Activated naive CD4-positive, alpha-beta T cell treated with anti-CD3 and anti-CD28 coated beads, Interleukin-2, amount 50 U/mL, for 24 hours (primary cell): ENCODE data around the gene ADARB1.

ENCODE experiments used
- H3K27ac Mint-ChIP-seq: one replicate; pipeline ENCODE4 v1.8.0; 2021; ENCODE audit warnings: mild to moderate bottlenecking, mixed read lengths
- H3K27me3 Mint-ChIP-seq: one replicate; pipeline ENCODE4 v1.8.0; 2021; ENCODE audit warnings: mixed read lengths
- H3K36me3 Mint-ChIP-seq: one replicate; pipeline ENCODE4 v1.8.0; 2021; ENCODE audit warnings: mixed read lengths
- H3K4me1 Mint-ChIP-seq: one replicate; pipeline ENCODE4 v1.8.0; 2021; ENCODE audit warnings: mixed read lengths
- H3K4me3 Mint-ChIP-seq: one replicate; pipeline ENCODE4 v1.8.0; 2021; ENCODE audit warnings: mild to moderate bottlenecking, mixed read lengths
- H3K9me3 Mint-ChIP-seq: one replicate; pipeline ENCODE4 v1.8.0; 2021; ENCODE audit warnings: mixed read lengths

The ADARB1 gene

DNA sequence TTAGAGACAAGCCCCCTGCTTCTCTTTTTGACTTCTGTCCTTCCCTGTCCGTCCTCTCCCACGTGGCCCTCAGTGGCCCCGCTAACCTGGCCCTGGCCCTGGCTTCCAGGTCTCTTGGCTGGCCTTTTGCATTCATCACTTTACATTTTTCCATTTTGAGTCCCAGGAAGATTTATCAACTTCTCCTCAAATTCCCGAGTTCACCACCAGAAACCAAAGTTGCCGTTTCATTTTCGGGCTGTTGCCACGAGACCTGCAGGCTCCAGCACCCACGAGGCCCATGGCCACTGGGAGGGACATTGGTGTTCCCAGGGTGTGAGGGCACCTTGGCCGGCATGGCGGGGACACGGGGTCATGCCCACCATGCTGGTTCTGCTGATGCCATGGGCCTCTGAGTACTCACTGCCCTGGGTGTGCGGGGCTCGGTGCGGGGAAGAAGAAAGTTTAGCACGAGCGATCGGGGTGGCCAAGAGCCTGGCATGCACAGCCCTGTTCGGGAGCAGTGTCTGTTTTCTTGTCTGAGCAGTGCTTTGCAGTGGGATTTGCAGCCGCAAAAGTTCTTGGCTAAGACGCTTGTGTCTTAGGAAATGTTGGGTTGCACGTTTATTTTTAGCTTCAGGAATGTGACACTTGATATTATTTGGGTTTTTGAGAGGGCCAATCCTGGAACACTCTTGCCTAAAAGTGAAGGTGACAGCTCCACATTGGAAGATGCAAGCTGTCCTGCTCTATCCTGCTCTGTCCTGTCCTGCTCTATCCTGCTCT lies 40.4 kb upstream of the ADARB1 start:
- Mint-ChIP-seq H3K36me3 (no peaks in the 10 kb centered on the region), H3K4me3 (no peak overlapping the region), H3K4me1 (no peaks in the 10 kb centered on the region), H3K9me3 (no peaks in the 10 kb centered on the region), H3K27me3 (no peaks in the 10 kb centered on the region), H3K27ac (no peak overlapping the region)

DNA sequence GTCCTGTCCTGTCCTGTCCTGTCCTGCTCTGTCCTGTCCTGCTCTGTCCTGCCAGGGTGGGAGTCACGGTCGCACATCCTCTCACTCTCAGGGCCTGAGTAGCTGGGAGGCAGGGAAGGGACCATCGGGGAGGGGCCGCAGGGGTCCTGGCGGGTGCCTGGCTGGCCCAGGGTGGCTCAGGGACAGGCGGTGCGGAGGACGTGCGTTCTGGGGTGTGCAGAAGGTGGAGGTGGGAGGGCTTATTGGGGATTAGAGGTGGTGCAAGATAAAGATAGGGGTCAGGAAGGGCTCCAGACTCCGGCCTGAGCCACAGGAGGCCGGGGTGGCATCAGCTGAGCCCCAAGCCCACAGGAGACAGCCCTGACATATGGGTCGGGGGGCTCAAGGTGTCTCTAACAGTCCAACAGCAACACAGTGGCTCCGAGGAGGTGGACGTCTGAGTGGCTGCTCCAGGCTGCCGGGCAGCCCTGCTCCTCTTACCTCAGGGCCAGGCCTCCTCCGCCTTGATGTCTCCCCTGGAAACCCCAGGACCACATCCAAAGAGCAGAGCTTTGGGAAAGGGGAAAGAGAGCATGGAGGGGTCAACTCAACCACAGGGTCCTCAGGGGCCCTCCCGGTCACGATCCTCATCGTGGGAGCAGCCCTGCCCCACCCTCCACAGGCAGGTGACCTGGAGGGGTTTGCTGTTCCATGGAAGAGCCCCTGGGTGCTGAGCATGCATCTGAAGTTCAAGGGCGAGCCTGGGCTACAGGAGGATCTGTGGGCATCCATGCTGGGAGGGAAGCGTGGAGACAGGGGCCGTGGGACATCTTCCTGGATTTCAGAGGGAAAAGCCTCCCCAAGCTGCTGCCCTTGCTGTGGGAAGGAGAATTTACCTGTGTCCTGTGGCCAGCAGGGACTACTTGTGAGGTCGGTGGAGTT lies 39.6 kb upstream of the ADARB1 start:
- no peaks in the 10 kb centered on the region for H3K4me1 Mint-ChIP-seq
- H3K27ac Mint-ChIP-seq = no peak overlapping the region
- H3K9me3 Mint-ChIP-seq = no peaks in the 10 kb centered on the region
- H3K4me3 Mint-ChIP-seq = no peak overlapping the region
- H3K36me3 Mint-ChIP-seq = no peaks in the 10 kb centered on the region
- H3K27me3 Mint-ChIP-seq = no peaks in the 10 kb centered on the region

GRCh38 chr21:45035477-45035848 lies 38.9 kb upstream of the ADARB1 start:
- H3K27me3 Mint-ChIP-seq = no peaks in the 10 kb centered on the region
- no peaks in the 10 kb centered on the region for H3K9me3 Mint-ChIP-seq
- no peak overlapping the region for H3K4me3 Mint-ChIP-seq
- H3K4me1 Mint-ChIP-seq = no peaks in the 10 kb centered on the region
- no peak overlapping the region for H3K27ac Mint-ChIP-seq
- no peaks in the 10 kb centered on the region for H3K36me3 Mint-ChIP-seq

DNA sequence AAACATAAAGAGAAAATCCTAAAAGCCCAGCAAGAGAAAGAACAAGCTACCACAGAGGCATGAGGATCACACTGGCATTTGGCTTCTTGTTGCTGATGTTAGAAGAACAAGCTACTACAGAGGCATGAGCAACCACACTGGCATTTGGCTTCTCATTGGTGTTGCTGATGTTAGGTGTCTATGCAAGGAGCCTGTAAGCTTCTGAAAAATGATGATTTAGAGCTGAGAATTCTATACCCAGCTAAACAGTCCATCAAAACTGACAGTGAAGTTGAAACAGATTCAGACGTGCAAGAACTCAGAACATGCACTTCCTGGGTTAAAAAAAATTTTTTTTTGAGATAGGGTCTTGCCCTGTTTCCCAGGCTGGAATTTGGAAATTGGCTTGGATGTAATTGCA lies 37.8 kb upstream of the ADARB1 start:
- Mint-ChIP-seq H3K36me3 (no peaks in the 10 kb centered on the region), H3K4me1 (no peaks in the 10 kb centered on the region), H3K27me3 (no peaks in the 10 kb centered on the region), H3K9me3 (no peaks in the 10 kb centered on the region), H3K27ac (no peak overlapping the region), H3K4me3 (no peak overlapping the region)

- Mint-ChIP-seq H3K9me3 (no peaks in the 10 kb centered on the region), H3K4me1 (no peaks in the 10 kb centered on the region), H3K36me3 (no peaks in the 10 kb centered on the region), H3K27ac (no peak overlapping the region), H3K4me3 (no peak overlapping the region), H3K27me3 (no peaks in the 10 kb centered on the region)
Observed at GRCh38 chr21:45037986-45038385, 36.4 kb upstream of the ADARB1 start.

GRCh38 chr21:45039317-45040156 lies 34.8 kb upstream of the ADARB1 start:
- no peaks in the 10 kb centered on the region for H3K27me3 Mint-ChIP-seq
- no peaks in the 10 kb centered on the region for H3K36me3 Mint-ChIP-seq
- no peaks in the 10 kb centered on the region for H3K4me1 Mint-ChIP-seq
- no peaks in the 10 kb centered on the region for H3K9me3 Mint-ChIP-seq
- H3K4me3 Mint-ChIP-seq = no peak overlapping the region
- no peak overlapping the region for H3K27ac Mint-ChIP-seq

- Mint-ChIP-seq H3K4me3 (no peak overlapping the region), H3K27me3 (no peaks in the 10 kb centered on the region), H3K9me3 (no peaks in the 10 kb centered on the region), H3K4me1 (no peaks in the 10 kb centered on the region), H3K27ac (no peak overlapping the region), H3K36me3 (no peaks in the 10 kb centered on the region)
Observed at GRCh38 chr21:45040157-45040711, 34.1 kb upstream of the ADARB1 start.

GRCh38 chr21:45040739-45041138 lies 33.6 kb upstream of the ADARB1 start:
- H3K9me3 Mint-ChIP-seq = no peaks in the 10 kb centered on the region
- no peaks in the 10 kb centered on the region for H3K4me1 Mint-ChIP-seq
- H3K27ac Mint-ChIP-seq = no peak overlapping the region
- H3K4me3 Mint-ChIP-seq = no peak overlapping the region
- no peaks in the 10 kb centered on the region for H3K27me3 Mint-ChIP-seq
- H3K36me3 Mint-ChIP-seq = no peaks in the 10 kb centered on the region

DNA sequence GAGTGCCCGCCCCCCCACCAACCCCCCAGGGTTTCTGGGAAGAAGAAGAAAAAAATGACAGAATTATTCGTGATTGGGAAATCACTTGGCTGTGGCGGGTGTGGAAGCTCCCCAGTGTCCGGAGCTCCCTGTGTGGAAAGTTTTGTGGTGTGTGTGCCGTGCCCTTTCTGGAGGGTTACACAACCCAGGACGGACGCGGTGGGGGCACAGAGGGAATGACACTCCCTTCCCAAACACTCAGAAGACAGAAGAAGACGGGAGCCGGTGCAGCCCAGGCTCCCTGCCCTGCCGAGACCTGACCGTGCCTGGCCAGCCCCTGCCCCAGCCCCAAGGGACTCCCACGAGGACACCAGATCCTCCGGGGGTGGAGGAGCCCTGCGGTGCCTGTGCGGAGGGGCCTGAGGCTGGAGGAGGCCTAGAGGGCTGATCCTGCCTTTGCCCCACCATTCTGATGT lies 33.0 kb upstream of the ADARB1 start:
- H3K36me3 Mint-ChIP-seq = no peaks in the 10 kb centered on the region
- no peak overlapping the region for H3K4me3 Mint-ChIP-seq
- no peak overlapping the region for H3K27ac Mint-ChIP-seq
- H3K27me3 Mint-ChIP-seq = no peaks in the 10 kb centered on the region
- H3K9me3 Mint-ChIP-seq = no peaks in the 10 kb centered on the region
- no peaks in the 10 kb centered on the region for H3K4me1 Mint-ChIP-seq

- H3K4me1 Mint-ChIP-seq = no peaks in the 10 kb centered on the region
- no peak overlapping the region for H3K4me3 Mint-ChIP-seq
- H3K27ac Mint-ChIP-seq = no peak overlapping the region
- H3K36me3 Mint-ChIP-seq = no peaks in the 10 kb centered on the region
- H3K9me3 Mint-ChIP-seq = peaks cover 3% of the 10 kb centered on the region
- no peaks in the 10 kb centered on the region for H3K27me3 Mint-ChIP-seq
Observed at GRCh38 chr21:45041984-45042663, 32.3 kb upstream of the ADARB1 start.

DNA sequence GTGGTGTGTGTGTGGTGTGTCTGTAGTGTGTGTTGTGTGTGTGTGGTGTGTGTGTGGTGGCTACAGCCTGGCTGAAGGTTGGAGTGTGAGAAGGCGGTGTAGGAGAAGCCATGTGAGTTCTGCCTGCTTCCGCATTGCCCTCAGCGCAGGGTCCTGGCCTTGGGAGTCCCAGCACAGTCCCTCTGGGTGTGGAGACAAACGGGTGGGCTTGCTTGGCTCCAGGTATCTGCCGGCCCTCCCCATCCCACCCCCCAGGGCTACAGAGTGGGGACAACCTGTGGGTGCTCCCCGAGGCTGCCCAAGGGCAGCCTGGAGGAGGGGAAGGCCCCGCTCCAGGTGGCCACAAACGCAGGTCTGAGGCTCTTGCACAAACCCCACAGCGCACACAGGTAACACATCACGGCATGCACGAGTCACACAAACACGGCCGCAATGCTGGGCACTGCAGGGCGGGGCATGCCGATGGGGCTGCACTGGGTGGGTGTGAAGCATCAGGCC lies 31.7 kb upstream of the ADARB1 start:
- no peaks in the 10 kb centered on the region for H3K4me1 Mint-ChIP-seq
- peaks cover 7% of the 10 kb centered on the region for H3K9me3 Mint-ChIP-seq
- H3K36me3 Mint-ChIP-seq = no peaks in the 10 kb centered on the region
- H3K4me3 Mint-ChIP-seq = no peak overlapping the region
- H3K27me3 Mint-ChIP-seq = no peaks in the 10 kb centered on the region
- H3K27ac Mint-ChIP-seq = no peak overlapping the region

DNA sequence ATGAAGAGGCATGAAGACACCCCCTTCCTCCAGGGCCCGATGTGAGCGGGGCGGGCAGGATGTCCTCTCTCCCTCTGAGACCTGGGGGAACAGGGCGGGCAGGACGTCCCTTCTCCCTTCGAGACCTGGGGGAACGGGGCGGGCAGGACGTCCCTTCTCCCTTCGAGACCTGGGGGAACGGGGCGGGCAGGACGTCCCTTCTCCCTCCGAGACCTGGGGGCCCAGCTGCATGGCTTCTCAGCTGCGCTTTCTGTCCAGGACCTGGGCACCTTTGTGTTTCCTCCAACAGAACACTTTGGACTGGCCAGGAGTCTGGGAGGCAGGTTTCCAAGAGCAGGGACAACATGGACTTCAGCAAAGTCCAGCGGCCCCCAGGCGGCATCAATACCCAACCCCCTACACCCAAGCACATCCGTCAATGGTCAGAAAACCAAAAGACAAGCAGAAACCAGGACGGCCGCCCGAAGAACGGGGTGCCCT lies 30.8 kb upstream of the ADARB1 start:
- Mint-ChIP-seq H3K4me3 (no peak overlapping the region), H3K36me3 (no peaks in the 10 kb centered on the region), H3K4me1 (no peaks in the 10 kb centered on the region), H3K27me3 (no peaks in the 10 kb centered on the region), H3K27ac (no peak overlapping the region), H3K9me3 (peaks cover 7% of the 10 kb centered on the region)

GRCh38 chr21:45045481-45045880 lies 28.9 kb upstream of the ADARB1 start:
- H3K4me3 Mint-ChIP-seq = no peak overlapping the region
- no peaks in the 10 kb centered on the region for H3K4me1 Mint-ChIP-seq
- H3K27me3 Mint-ChIP-seq = no peaks in the 10 kb centered on the region
- H3K27ac Mint-ChIP-seq = no peak overlapping the region
- peaks cover 7% of the 10 kb centered on the region for H3K9me3 Mint-ChIP-seq
- H3K36me3 Mint-ChIP-seq = no peaks in the 10 kb centered on the region

DNA sequence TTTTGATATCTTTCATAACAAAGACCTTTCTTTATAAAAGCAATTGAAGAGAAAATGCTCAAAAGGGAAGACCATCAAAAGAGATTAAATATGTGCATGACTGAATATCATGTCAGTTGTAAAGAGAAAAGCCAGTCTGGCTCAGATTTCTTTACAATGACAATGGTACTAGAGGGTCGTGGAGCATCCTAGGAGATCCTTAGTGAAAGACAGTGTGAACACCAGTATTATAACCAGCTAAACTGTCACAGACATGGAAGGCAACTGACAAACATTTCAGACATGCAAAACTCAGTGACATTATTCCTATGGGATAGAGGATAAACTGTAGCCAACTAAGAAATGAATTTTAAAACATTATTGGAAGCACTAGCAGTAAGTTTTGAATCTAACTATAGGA lies 27.1 kb upstream of the ADARB1 start:
- Mint-ChIP-seq H3K36me3 (no peaks in the 10 kb centered on the region), H3K4me1 (no peaks in the 10 kb centered on the region), H3K4me3 (no peak overlapping the region), H3K9me3 (peaks cover 7% of the 10 kb centered on the region), H3K27me3 (no peaks in the 10 kb centered on the region), H3K27ac (no peak overlapping the region)
